ENCODE data around the gene RIPPLY3. TPM values are rescaled to one million over a fixed set of nuclear protein-coding genes. Genes with fewer than 3 reads are reported as not detected.
"Not testable (repeated sequence)": the region's sequence is repeated elsewhere in the genome, so short reads cannot be mapped to it uniquely, and the experiment has no call there.

Gene RIPPLY3
- total RNA-seq, 2 experiments from 2014 or later = not detected

DNA sequence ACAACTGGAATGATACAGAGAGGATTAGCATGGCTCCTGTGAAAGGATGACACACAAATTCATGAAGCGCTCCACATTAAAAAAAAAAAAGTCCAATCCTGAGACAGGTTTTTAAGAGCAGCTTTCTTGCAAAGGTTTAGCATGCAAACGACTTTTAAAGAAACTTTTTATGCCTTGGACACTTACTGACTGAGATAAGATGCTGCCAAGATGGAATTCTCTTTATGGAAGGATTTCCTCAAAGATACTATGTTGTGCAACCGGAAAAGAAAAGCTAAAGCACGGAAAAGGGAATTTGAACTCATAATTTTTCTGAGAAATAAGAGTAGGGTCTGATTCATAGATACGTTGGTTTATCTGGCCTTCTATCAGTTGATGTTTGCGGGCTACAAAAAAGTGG lies 39.1 kb downstream of the RIPPLY3 start:
- no peak overlapping the region for H3K27ac ChIP-seq (ENCODE audit: low read depth, low read length, poor library complexity, severe bottlenecking)
- no peak overlapping the region for H3K4me2 ChIP-seq (ENCODE audit: low read length)
- CTCF ChIA-PET (ENCODE audit: unreplicated experiment) = no interaction called here
- peaks cover 12% of the 10 kb centered on the region for H3K4me1 ChIP-seq (ENCODE audit: insufficient read depth, low read length, poor library complexity, severe bottlenecking)
- no peak for DNase-seq (ENCODE audit: low spot score)
- H3K9me3 ChIP-seq (ENCODE audit: low read length) = no peaks in the 10 kb centered on the region
- POLR2A ChIA-PET = no interaction called here
- no peak for TF ChIP-seq EZH2phosphoT487 (IDR thresholded peaks at IDR 0.05; ENCODE audit: borderline replicate concordance, low read depth, low read length)
- TF ChIP-seq, protein P1, sequence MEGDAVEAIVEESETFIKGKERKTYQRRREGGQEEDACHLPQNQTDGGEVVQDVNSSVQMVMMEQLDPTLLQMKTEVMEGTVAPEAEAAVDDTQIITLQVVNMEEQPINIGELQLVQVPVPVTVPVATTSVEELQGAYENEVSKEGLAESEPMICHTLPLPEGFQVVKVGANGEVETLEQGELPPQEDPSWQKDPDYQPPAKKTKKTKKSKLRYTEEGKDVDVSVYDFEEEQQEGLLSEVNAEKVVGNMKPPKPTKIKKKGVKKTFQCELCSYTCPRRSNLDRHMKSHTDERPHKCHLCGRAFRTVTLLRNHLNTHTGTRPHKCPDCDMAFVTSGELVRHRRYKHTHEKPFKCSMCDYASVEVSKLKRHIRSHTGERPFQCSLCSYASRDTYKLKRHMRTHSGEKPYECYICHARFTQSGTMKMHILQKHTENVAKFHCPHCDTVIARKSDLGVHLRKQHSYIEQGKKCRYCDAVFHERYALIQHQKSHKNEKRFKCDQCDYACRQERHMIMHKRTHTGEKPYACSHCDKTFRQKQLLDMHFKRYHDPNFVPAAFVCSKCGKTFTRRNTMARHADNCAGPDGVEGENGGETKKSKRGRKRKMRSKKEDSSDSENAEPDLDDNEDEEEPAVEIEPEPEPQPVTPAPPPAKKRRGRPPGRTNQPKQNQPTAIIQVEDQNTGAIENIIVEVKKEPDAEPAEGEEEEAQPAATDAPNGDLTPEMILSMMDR (conservative IDR thresholded peaks at IDR 0.05; ENCODE audit: low read length) = no peak
- no peaks in the 10 kb centered on the region for H3K79me2 ChIP-seq (ENCODE audit: insufficient read depth, low read depth, low read length)
- no peaks in the 10 kb centered on the region for H3K9me2 ChIP-seq (ENCODE audit: insufficient read depth, low read length)
- no peaks in the 10 kb centered on the region for H3K36me3 ChIP-seq (ENCODE audit: insufficient read depth, low read length)
- no peaks in the 10 kb centered on the region for H4K20me1 ChIP-seq (ENCODE audit: insufficient read depth, low read length)
- BruUV-seq (replicated peaks) = no TSS peak
- H3K4me3 ChIP-seq (ENCODE audit: low read depth, low read length, poor library complexity, severe bottlenecking) = no peak overlapping the region
- intact Hi-C loops (cut with micrococcal nuclease; ENCODE audit: unreplicated experiment) = no loop called here
- H2AFZ ChIP-seq (ENCODE audit: low read length) = peak overlapping the region; percentile 49; the same call in 1 of the 2 replicates

DNA sequence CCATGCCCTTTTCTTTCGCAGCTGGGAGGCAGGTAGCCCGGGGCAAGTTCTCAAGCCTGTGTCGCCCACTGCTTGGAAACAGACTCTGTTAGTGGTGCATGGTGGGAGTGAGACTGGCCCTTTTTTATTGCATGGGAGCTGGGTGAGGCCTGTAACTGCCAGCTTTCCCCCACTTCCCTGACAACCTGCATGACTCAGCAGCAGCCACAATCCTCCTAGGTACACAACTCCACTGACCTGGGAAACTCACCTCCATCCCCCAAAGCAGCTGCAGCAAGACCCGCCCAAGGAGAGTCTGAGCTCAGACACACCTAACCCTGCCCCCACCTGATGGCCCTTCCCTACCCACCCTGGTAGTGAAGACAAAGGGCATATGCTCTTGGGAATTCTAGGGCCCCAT lies 40.6 kb downstream of the RIPPLY3 start:
- Histone ChIP-seq H3K4me3 (ENCODE audit: low read depth, low read length, poor library complexity, severe bottlenecking) (no peak overlapping the region), H3K27ac (ENCODE audit: low read depth, low read length, poor library complexity, severe bottlenecking) (no peak overlapping the region), H3K9me3 (ENCODE audit: low read length) (no peaks in the 10 kb centered on the region), H3K36me3 (ENCODE audit: insufficient read depth, low read length) (no peaks in the 10 kb centered on the region), H3K79me2 (ENCODE audit: insufficient read depth, low read depth, low read length) (no peaks in the 10 kb centered on the region), H3K4me1 (ENCODE audit: insufficient read depth, low read length, poor library complexity, severe bottlenecking) (peaks cover 12% of the 10 kb centered on the region), H3K4me2 (ENCODE audit: low read length) (no peak overlapping the region), H4K20me1 (ENCODE audit: insufficient read depth, low read length) (no peaks in the 10 kb centered on the region), H2AFZ (ENCODE audit: low read length) (no peak overlapping the region), H3K9me2 (ENCODE audit: insufficient read depth, low read length) (no peaks in the 10 kb centered on the region)
- DNase-seq (ENCODE audit: low spot score) = no peak
- TF ChIP-seq, protein P1 (conservative IDR thresholded peaks at IDR 0.05; ENCODE audit: low read length) = no peak
- intact Hi-C loops (cut with micrococcal nuclease; ENCODE audit: unreplicated experiment) = no loop called here
- BruUV-seq (replicated peaks) = no TSS peak
- ChIA-PET CTCF (ENCODE audit: unreplicated experiment) (no interaction called here), POLR2A (interaction anchor here (0.6 kb wide), 1 partner anchor 717 kb away, joined by 3 read pairs; no protein-coding TSS in a partner anchor)

DNA sequence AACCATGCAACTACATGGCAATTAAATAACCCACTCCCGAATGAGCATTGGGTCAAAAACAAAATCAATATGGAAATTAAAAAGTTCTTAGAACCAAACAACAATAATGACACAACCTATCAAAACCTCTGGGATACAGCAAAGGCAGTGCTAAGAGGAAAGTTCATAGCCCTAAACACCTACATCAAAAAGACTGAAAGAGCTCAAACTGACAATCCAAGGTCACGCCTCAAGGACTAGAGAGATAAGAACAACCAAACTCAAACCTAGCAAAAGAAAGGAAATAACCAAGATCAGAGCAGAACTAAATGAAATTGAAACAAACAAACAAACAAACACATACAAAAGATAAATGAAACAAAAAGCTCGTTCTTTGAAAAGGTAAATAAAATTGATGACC lies 43.2 kb downstream of the RIPPLY3 start:
- POLR2A ChIA-PET = interaction anchor here (0.6 kb wide), 1 partner anchor 149 kb away, joined by 3 read pairs; no protein-coding TSS in a partner anchor
- H3K4me3 ChIP-seq (ENCODE audit: low read depth, low read length, poor library complexity, severe bottlenecking); BruUV-seq (replicated peaks); CTCF ChIA-PET (ENCODE audit: unreplicated experiment); H4K20me1 ChIP-seq (ENCODE audit: insufficient read depth, low read length); DNase-seq (ENCODE audit: low spot score); H3K9me2 ChIP-seq (ENCODE audit: insufficient read depth, low read length); H3K79me2 ChIP-seq (ENCODE audit: insufficient read depth, low read depth, low read length); H3K27ac ChIP-seq (ENCODE audit: low read depth, low read length, poor library complexity, severe bottlenecking); intact Hi-C loops (cut with micrococcal nuclease; ENCODE audit: unreplicated experiment); H3K9me3 ChIP-seq (ENCODE audit: low read length); H2AFZ ChIP-seq (ENCODE audit: low read length); H3K36me3 ChIP-seq (ENCODE audit: insufficient read depth, low read length); H3K4me1 ChIP-seq (ENCODE audit: insufficient read depth, low read length, poor library complexity, severe bottlenecking); H3K4me2 ChIP-seq (ENCODE audit: low read length): not testable (repeated sequence)
